Measurements from ENCODE around the gene CGB2. TPM values are rescaled to one million over a fixed set of nuclear protein-coding genes. Genes with fewer than 3 reads are reported as not detected.

The CGB2 gene
- total RNA-seq, 1 experiment from 2014 or later: 0.77 TPM

DNA sequence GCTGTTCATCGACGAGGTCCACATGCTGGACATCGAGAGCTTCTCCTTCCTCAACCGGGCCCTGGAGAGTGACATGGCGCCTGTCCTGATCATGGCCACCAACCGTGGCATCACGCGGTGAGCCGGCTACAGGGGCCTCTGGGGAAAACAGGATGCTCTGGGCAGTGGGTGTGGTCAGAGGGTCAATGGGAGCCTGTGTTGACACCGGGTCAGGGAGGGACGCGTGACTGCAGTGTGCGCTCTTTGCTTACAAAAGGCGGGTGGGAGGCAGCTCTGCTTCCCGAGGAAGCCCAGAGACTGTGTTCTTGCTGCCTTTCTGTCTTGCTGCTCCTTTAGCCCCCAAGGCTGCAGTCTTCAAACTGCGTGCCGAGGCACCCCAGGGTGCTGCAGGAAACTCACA, 20.5 kb upstream of the CGB2 start:
- Mint-ChIP-seq H3K4me1 (no peaks in the 10 kb centered on the region), H3K27me3 (ENCODE audit: low read depth) (no peaks in the 10 kb centered on the region), H3K36me3 (ENCODE audit: insufficient read depth in 1 of 3, low read depth in 3 of 3) (peaks cover 31 to 84% (median 81%) of the 10 kb centered on the region in 3 experiments; a peak in 6 of 7 replicates), H3K9me3 (no peaks in the 10 kb centered on the region), H3K4me3 (no peak overlapping the region), H3K27ac (no peak overlapping the region)
- Histone ChIP-seq H2BK5ac (ENCODE audit: insufficient read length, low read length) (no peak overlapping the region), H3K79me1 (ENCODE audit: insufficient read depth, low read depth, low read length, poor library complexity, severe bottlenecking) (no peaks in the 10 kb centered on the region), H3K27me3 (ENCODE audit: insufficient read depth, low read length) (no peaks in the 10 kb centered on the region), H2BK12ac (ENCODE audit: insufficient read length, low read depth, low read length) (no peak overlapping the region), H3K4me2 (ENCODE audit: insufficient read depth, insufficient read length, low read length) (no peak overlapping the region), H3K14ac (ENCODE audit: insufficient read depth, low read length) (no peak overlapping the region), H3K18ac (ENCODE audit: insufficient read length, low read depth, low read length) (no peak overlapping the region), H2BK120ac (ENCODE audit: low read depth, low read length, poor library complexity, severe bottlenecking) (no peak overlapping the region), H3T11ph (ENCODE audit: low read length) (no peak overlapping the region), H3K4ac (ENCODE audit: low read depth, low read length) (no peak overlapping the region), H3K9me3 (ENCODE audit: control insufficient read depth, low read depth, low read length) (no peaks in the 10 kb centered on the region), H3K9ac (ENCODE audit: extremely low read depth, insufficient read length, low read length) (no peak overlapping the region), H3K23me2 (ENCODE audit: insufficient read length, low read depth, low read length, poor library complexity, severe bottlenecking) (no peaks in the 10 kb centered on the region), H3K79me2 (ENCODE audit: insufficient read depth, low read length) (no peaks in the 10 kb centered on the region), H4K5ac (ENCODE audit: insufficient read length, low read depth, low read length) (no peak overlapping the region), H4K8ac (replicated peaks; ENCODE audit: insufficient read length, low read depth, low read length) (no peak overlapping the region), H2AK5ac (ENCODE audit: insufficient read length, low read length) (no peak overlapping the region), H2BK15ac (ENCODE audit: low read depth, low read length) (no peak overlapping the region), H2AFZ (ENCODE audit: low read length) (no peak overlapping the region), H4K91ac (ENCODE audit: insufficient read length, low read depth, low read length) (no peak overlapping the region), H3K56ac (ENCODE audit: insufficient read length, low read depth, low read length) (no peak overlapping the region), H3K23ac (ENCODE audit: insufficient read length, low read depth, low read length) (no peak overlapping the region), H3K4me1 (ENCODE audit: insufficient read depth, low read length) (no peaks in the 10 kb centered on the region), H3K27ac (ENCODE audit: insufficient read length, low read depth, low read length) (no peak overlapping the region), H4K20me1 (ENCODE audit: control insufficient read depth, insufficient read depth, insufficient read length) (no peaks in the 10 kb centered on the region), H2BK20ac (ENCODE audit: low read depth, low read length, poor library complexity, severe bottlenecking) (no peak overlapping the region)
- TF ChIP-seq CTCF (conservative IDR thresholded peaks at IDR 0.05): no peak
- WGBS (ENCODE audit: extremely low coverage, insufficient read length, low lambda C conversion rate): no CpG with 5 or more reads among the region's 17 CpGs
- DNase-seq: no peak

All from H9 (cell line).